Measurements from ENCODE around the gene PRR20B. TPM values are rescaled to one million over a fixed set of nuclear protein-coding genes. Genes with fewer than 3 reads are reported as not detected.
"Not testable (repeated sequence)": the region's sequence is repeated elsewhere in the genome, so short reads cannot be mapped to it uniquely, and the experiment has no call there.

PRR20B gene
- polyA plus RNA-seq, 3 donors, result not detected

DNA sequence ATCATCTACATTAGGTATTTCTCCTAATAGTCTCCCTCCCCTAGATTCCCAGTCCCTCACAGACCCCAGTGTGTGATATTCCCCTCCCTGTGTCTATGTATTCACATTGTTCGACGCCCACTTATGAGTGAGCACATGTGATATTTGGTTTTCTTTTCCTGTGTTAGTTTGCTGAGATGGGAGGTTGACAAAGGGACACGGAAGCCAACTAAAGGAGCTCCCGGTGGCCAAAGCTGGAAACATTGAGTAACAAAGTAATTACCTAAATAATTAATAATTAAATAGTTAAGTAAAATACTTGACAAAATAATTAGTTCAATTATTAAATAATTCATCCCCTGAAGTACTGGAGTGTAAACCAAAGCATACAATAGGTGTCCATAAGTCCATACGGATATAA lies 8.3 kb upstream of the PRR20B start:
- Histone ChIP-seq H3K36me3 (replicated peaks in 1 of 2; ENCODE audit: control insufficient read depth in 1 of 2, insufficient read depth in 2 of 2, low read length in 2 of 2) (no peaks in the 10 kb centered on the region), H3K27me3 (ENCODE audit: control insufficient read depth in 2 of 2, insufficient read depth in 2 of 2, low read length in 2 of 2) (no peaks in the 10 kb centered on the region), H3K4me2 (replicated peaks; ENCODE audit: extremely low read depth, low read length, poor library complexity, severe bottlenecking) (no peak overlapping the region), H3K4me1 (ENCODE audit: control insufficient read depth in 1 of 2, insufficient read depth in 2 of 2, low read length in 2 of 2) (no peaks in the 10 kb centered on the region), H3K27ac (ENCODE audit: low read depth in 1 of 2, low read length in 2 of 2) (no peak overlapping the region), H3K4me3 (replicated peaks in 1 of 3; ENCODE audit: low read depth in 2 of 3, low read length in 3 of 3) (no peak overlapping the region), H3K79me2 (ENCODE audit: insufficient read depth, low read length) (no peaks in the 10 kb centered on the region), H3K9ac (ENCODE audit: insufficient read depth, low read length, poor library complexity, severe bottlenecking) (no peak overlapping the region), H3K9me3 (replicated peaks in 1 of 2; ENCODE audit: control insufficient read depth in 1 of 2, insufficient read depth in 1 of 2, low read length in 2 of 2) (peaks cover 5 to 8% of the 10 kb centered on the region in 2 donors), H4K20me1 (ENCODE audit: insufficient read depth, low read length) (no peaks in the 10 kb centered on the region), H2AFZ (ENCODE audit: insufficient read depth, low read depth, low read length, poor library complexity, severe bottlenecking) (no peak overlapping the region)
- no peaks in the 10 kb centered on the region for H3K27me3 Mint-ChIP-seq (ENCODE audit: low read depth in 3 of 3)
- TF ChIP-seq, protein P1, sequence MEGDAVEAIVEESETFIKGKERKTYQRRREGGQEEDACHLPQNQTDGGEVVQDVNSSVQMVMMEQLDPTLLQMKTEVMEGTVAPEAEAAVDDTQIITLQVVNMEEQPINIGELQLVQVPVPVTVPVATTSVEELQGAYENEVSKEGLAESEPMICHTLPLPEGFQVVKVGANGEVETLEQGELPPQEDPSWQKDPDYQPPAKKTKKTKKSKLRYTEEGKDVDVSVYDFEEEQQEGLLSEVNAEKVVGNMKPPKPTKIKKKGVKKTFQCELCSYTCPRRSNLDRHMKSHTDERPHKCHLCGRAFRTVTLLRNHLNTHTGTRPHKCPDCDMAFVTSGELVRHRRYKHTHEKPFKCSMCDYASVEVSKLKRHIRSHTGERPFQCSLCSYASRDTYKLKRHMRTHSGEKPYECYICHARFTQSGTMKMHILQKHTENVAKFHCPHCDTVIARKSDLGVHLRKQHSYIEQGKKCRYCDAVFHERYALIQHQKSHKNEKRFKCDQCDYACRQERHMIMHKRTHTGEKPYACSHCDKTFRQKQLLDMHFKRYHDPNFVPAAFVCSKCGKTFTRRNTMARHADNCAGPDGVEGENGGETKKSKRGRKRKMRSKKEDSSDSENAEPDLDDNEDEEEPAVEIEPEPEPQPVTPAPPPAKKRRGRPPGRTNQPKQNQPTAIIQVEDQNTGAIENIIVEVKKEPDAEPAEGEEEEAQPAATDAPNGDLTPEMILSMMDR (IDR thresholded peaks at IDR 0.05), result no peak
- no peak for DNase-seq
- no peak overlapping the region for H3K4me3 Mint-ChIP-seq
- no peaks in the 10 kb centered on the region for H3K36me3 Mint-ChIP-seq
- H3K4me1 Mint-ChIP-seq, result no peaks in the 10 kb centered on the region
- WGBS (ENCODE audit: insufficient coverage), result no CpG with 5 or more reads among the region's 5 CpGs
- intact Hi-C loops (cut with micrococcal nuclease), result no loop called here
- H3K9me3 Mint-ChIP-seq, result peaks cover 0 to 8% (median 3%) of the 10 kb centered on the region in 7 donors
- H3K27ac Mint-ChIP-seq, result no peak overlapping the region

DNA sequence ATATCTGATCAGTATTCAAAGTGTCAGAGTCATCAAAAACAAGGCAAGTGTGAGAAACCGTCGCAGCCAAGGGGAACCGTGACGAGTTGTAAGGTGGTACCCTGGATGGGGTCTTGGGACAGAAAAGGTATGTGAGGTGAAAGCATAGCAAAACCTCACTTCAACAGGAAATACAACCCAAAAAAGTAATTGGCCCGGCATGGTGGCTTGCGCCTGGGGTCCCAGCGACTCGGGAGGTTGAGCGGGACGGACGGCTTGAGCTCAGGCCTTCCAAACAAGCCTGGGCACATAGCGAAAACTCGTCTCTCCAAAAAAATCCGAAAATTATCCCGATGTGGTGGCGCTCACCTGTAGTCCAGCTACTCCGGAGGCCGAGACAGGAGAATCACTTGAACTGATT lies 7.5 kb upstream of the PRR20B start:
- H3K9me3 ChIP-seq (replicated peaks in 1 of 2; ENCODE audit: control insufficient read depth in 1 of 2, insufficient read depth in 1 of 2, low read length in 2 of 2); H3K27ac ChIP-seq (ENCODE audit: low read depth in 1 of 2, low read length in 2 of 2); H2AFZ ChIP-seq (ENCODE audit: insufficient read depth, low read depth, low read length, poor library complexity, severe bottlenecking); H3K4me2 ChIP-seq (replicated peaks; ENCODE audit: extremely low read depth, low read length, poor library complexity, severe bottlenecking); H3K9ac ChIP-seq (ENCODE audit: insufficient read depth, low read length, poor library complexity, severe bottlenecking); H3K4me3 ChIP-seq (replicated peaks in 1 of 3; ENCODE audit: low read depth in 2 of 3, low read length in 3 of 3); H3K4me3 Mint-ChIP-seq; intact Hi-C loops (cut with micrococcal nuclease); H3K36me3 ChIP-seq (replicated peaks in 1 of 2; ENCODE audit: control insufficient read depth in 1 of 2, insufficient read depth in 2 of 2, low read length in 2 of 2); H3K9me3 Mint-ChIP-seq; H3K79me2 ChIP-seq (ENCODE audit: insufficient read depth, low read length); DNase-seq; H3K4me1 ChIP-seq (ENCODE audit: control insufficient read depth in 1 of 2, insufficient read depth in 2 of 2, low read length in 2 of 2); H3K36me3 Mint-ChIP-seq; H3K27ac Mint-ChIP-seq; H3K4me1 Mint-ChIP-seq; H4K20me1 ChIP-seq (ENCODE audit: insufficient read depth, low read length); H3K27me3 Mint-ChIP-seq (ENCODE audit: low read depth in 3 of 3); H3K27me3 ChIP-seq (ENCODE audit: control insufficient read depth in 2 of 2, insufficient read depth in 2 of 2, low read length in 2 of 2): not testable (repeated sequence)
- WGBS (ENCODE audit: insufficient coverage), result no CpG with 5 or more reads among the region's 18 CpGs

DNA sequence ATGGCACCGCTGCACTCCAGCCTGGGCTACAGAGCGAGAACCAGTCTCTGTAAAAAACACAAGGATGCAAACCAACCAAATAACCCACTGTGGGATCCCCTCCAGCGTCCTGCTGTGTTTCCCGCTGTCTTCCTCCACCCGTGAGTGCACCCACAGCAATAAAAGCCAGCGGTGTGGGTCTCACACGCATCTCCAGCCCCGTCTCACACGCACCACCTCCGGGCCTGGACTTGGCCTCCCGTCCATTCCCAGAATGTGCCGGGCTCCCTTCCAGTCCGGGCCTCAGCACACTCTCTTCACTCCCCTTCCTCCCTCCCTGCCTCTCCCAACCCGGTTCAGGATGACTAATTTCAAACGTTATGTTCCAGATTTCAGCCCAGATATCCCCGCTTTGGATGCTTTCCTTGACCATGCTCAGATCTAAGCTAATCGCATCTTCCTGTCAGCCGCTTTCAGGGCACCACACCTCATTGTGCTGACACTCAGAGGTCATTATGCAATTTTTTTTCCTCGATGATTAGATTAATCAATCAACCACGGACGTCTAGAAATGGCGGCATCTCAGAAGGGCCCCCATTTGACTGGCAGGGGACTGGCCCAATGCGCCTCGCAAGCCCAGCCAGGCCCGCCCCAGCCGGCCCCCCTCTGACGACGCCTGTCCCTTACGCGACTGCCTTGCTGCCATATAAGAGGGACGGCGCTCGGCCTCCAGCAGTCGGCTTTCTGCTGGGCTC lies 6.9 kb upstream of the PRR20B start, which contains the start of gene PRR20A:
Gene PRR20A, plus strand, starts transcription at position 684 of the 734 bp plus-strand sequence. CDS start 387 bp downstream, outside the sequence.
- H3K36me3 Mint-ChIP-seq; H3K36me3 ChIP-seq (replicated peaks in 1 of 2; ENCODE audit: control insufficient read depth in 1 of 2, insufficient read depth in 2 of 2, low read length in 2 of 2); H3K27ac Mint-ChIP-seq; intact Hi-C loops (cut with micrococcal nuclease); H3K4me1 ChIP-seq (ENCODE audit: control insufficient read depth in 1 of 2, insufficient read depth in 2 of 2, low read length in 2 of 2); H3K9ac ChIP-seq (ENCODE audit: insufficient read depth, low read length, poor library complexity, severe bottlenecking); H3K4me1 Mint-ChIP-seq; H3K79me2 ChIP-seq (ENCODE audit: insufficient read depth, low read length); H3K4me3 ChIP-seq (replicated peaks in 1 of 3; ENCODE audit: low read depth in 2 of 3, low read length in 3 of 3); H3K27me3 ChIP-seq (ENCODE audit: control insufficient read depth in 2 of 2, insufficient read depth in 2 of 2, low read length in 2 of 2); H3K4me2 ChIP-seq (replicated peaks; ENCODE audit: extremely low read depth, low read length, poor library complexity, severe bottlenecking); H3K9me3 ChIP-seq (replicated peaks in 1 of 2; ENCODE audit: control insufficient read depth in 1 of 2, insufficient read depth in 1 of 2, low read length in 2 of 2); H2AFZ ChIP-seq (ENCODE audit: insufficient read depth, low read depth, low read length, poor library complexity, severe bottlenecking); H3K27ac ChIP-seq (ENCODE audit: low read depth in 1 of 2, low read length in 2 of 2); H3K9me3 Mint-ChIP-seq; H3K27me3 Mint-ChIP-seq (ENCODE audit: low read depth in 3 of 3); DNase-seq; H4K20me1 ChIP-seq (ENCODE audit: insufficient read depth, low read length); H3K4me3 Mint-ChIP-seq: not testable (repeated sequence)
- WGBS (ENCODE audit: insufficient coverage), result 97% methylated on average over 9 of the region's 34 CpGs

DNA sequence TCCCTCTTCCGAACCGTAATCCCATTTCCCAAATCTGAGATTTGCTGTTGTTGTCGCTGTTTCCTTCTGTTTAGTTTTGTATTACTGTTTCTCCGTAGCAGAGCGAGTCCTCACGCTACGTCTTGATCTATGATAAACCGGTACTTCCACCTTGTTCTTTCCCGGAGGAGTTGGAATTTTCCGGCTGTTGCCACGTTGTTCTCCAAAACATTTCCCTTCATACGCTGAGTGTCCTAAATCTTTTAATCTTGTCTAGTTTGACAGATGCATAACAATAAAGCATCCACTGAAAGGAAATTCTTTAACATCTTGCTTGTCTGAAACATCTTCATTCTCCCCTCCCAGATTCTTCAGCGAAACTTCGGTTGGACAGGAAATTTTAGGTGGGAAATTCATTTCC lies 818 bp downstream of the PRR20B start:
- H3K9me3 Mint-ChIP-seq; H3K9ac ChIP-seq (ENCODE audit: insufficient read depth, low read length, poor library complexity, severe bottlenecking); H3K4me2 ChIP-seq (replicated peaks; ENCODE audit: extremely low read depth, low read length, poor library complexity, severe bottlenecking); H3K27ac ChIP-seq (ENCODE audit: low read depth in 1 of 2, low read length in 2 of 2); H3K79me2 ChIP-seq (ENCODE audit: insufficient read depth, low read length); H3K9me3 ChIP-seq (replicated peaks in 1 of 2; ENCODE audit: control insufficient read depth in 1 of 2, insufficient read depth in 1 of 2, low read length in 2 of 2); H3K36me3 ChIP-seq (replicated peaks in 1 of 2; ENCODE audit: control insufficient read depth in 1 of 2, insufficient read depth in 2 of 2, low read length in 2 of 2); H3K4me1 ChIP-seq (ENCODE audit: control insufficient read depth in 1 of 2, insufficient read depth in 2 of 2, low read length in 2 of 2); H3K4me1 Mint-ChIP-seq; H3K36me3 Mint-ChIP-seq; H3K27me3 ChIP-seq (ENCODE audit: control insufficient read depth in 2 of 2, insufficient read depth in 2 of 2, low read length in 2 of 2); H4K20me1 ChIP-seq (ENCODE audit: insufficient read depth, low read length); H3K4me3 ChIP-seq (replicated peaks in 1 of 3; ENCODE audit: low read depth in 2 of 3, low read length in 3 of 3); H3K27me3 Mint-ChIP-seq (ENCODE audit: low read depth in 3 of 3); H3K27ac Mint-ChIP-seq; DNase-seq; intact Hi-C loops (cut with micrococcal nuclease); H3K4me3 Mint-ChIP-seq; H2AFZ ChIP-seq (ENCODE audit: insufficient read depth, low read depth, low read length, poor library complexity, severe bottlenecking): not testable (repeated sequence)
- 95% methylated on average over 4 of the region's 14 CpGs for WGBS (ENCODE audit: insufficient coverage)

All from CD14-positive monocyte (primary cell).